Measurements from ENCODE around the gene TSPAN15.
"Not testable (repeated sequence)": the region's sequence is repeated elsewhere in the genome, so short reads cannot be mapped to it uniquely, and the experiment has no call there.

Gene TSPAN15

GRCh38 chr10:69486922-69487730 lies 35.9 kb downstream of the TSPAN15 start:
- Histone ChIP-seq H3K4me3 (ENCODE audit: severe bottlenecking) (no peak overlapping the region), H3K27me3 (ENCODE audit: insufficient read depth, poor library complexity, severe bottlenecking) (no peaks in the 10 kb centered on the region), H3K4me1 (ENCODE audit: insufficient read depth, poor library complexity, severe bottlenecking) (peaks cover 6% of the 10 kb centered on the region), H3K9me3 (ENCODE audit: severe bottlenecking) (no peaks in the 10 kb centered on the region), H3K27ac (ENCODE audit: poor library complexity, severe bottlenecking) (no peak overlapping the region), H3K36me3 (ENCODE audit: low read depth) (no peaks in the 10 kb centered on the region)
- DNase-seq (ENCODE audit: low spot score) (no peak), ATAC-seq (ENCODE audit: low read depth) (peak; percentile 82)
- no peak for TF ChIP-seq CTCF (IDR thresholded peaks at IDR 0.05; ENCODE audit: poor library complexity, severe bottlenecking)

GRCh38 chr10:69488149-69488844 lies 37.0 kb downstream of the TSPAN15 start:
- not testable (repeated sequence) for H3K9me3 ChIP-seq (ENCODE audit: severe bottlenecking); H3K27me3 ChIP-seq (ENCODE audit: insufficient read depth, poor library complexity, severe bottlenecking); DNase-seq (ENCODE audit: low spot score); ATAC-seq (ENCODE audit: low read depth); H3K4me1 ChIP-seq (ENCODE audit: insufficient read depth, poor library complexity, severe bottlenecking); H3K27ac ChIP-seq (ENCODE audit: poor library complexity, severe bottlenecking); H3K36me3 ChIP-seq (ENCODE audit: low read depth); H3K4me3 ChIP-seq (ENCODE audit: severe bottlenecking)

GRCh38 chr10:69488856-69489255 lies 37.6 kb downstream of the TSPAN15 start:
- not testable (repeated sequence) for DNase-seq (ENCODE audit: low spot score); H3K36me3 ChIP-seq (ENCODE audit: low read depth); H3K27me3 ChIP-seq (ENCODE audit: insufficient read depth, poor library complexity, severe bottlenecking); ATAC-seq (ENCODE audit: low read depth); H3K4me3 ChIP-seq (ENCODE audit: severe bottlenecking); H3K27ac ChIP-seq (ENCODE audit: poor library complexity, severe bottlenecking); H3K4me1 ChIP-seq (ENCODE audit: insufficient read depth, poor library complexity, severe bottlenecking); H3K9me3 ChIP-seq (ENCODE audit: severe bottlenecking)

- Histone ChIP-seq H3K4me3 (ENCODE audit: severe bottlenecking) (no peak overlapping the region), H3K4me1 (ENCODE audit: insufficient read depth, poor library complexity, severe bottlenecking) (peaks cover 6% of the 10 kb centered on the region), H3K27me3 (ENCODE audit: insufficient read depth, poor library complexity, severe bottlenecking) (no peaks in the 10 kb centered on the region), H3K27ac (ENCODE audit: poor library complexity, severe bottlenecking) (no peak overlapping the region), H3K9me3 (ENCODE audit: severe bottlenecking) (no peaks in the 10 kb centered on the region), H3K36me3 (ENCODE audit: low read depth) (no peaks in the 10 kb centered on the region)
- TF ChIP-seq CTCF (IDR thresholded peaks at IDR 0.05; ENCODE audit: poor library complexity, severe bottlenecking) = no peak
- DNase-seq (ENCODE audit: low spot score) (no peak), ATAC-seq (ENCODE audit: low read depth) (no peak)
Observed at GRCh38 chr10:69489506-69490090, 38.3 kb downstream of the TSPAN15 start.

- Histone ChIP-seq H3K27ac (ENCODE audit: poor library complexity, severe bottlenecking) (no peak overlapping the region), H3K4me1 (ENCODE audit: insufficient read depth, poor library complexity, severe bottlenecking) (peaks cover 6% of the 10 kb centered on the region), H3K36me3 (ENCODE audit: low read depth) (no peaks in the 10 kb centered on the region), H3K4me3 (ENCODE audit: severe bottlenecking) (no peak overlapping the region), H3K9me3 (ENCODE audit: severe bottlenecking) (no peaks in the 10 kb centered on the region), H3K27me3 (ENCODE audit: insufficient read depth, poor library complexity, severe bottlenecking) (no peaks in the 10 kb centered on the region)
- no peak for ATAC-seq (ENCODE audit: low read depth)
- no peak for DNase-seq (ENCODE audit: low spot score)
- TF ChIP-seq CTCF (IDR thresholded peaks at IDR 0.05; ENCODE audit: poor library complexity, severe bottlenecking) = no peak
Observed at GRCh38 chr10:69490876-69491275, 39.6 kb downstream of the TSPAN15 start.
